GM18858 (cell line): ENCODE measurements around the gene EFNB1.

Source experiments
- ATAC-seq: cut with Tn5 transposase; IDR thresholded peaks from one replicate; pipeline ENCODE4 v1.9.1; 2021; ENCODE audit not compliant: unreplicated experiment

EFNB1 gene

GRCh38 chrX:68827256-68827655 is 1.6 kb upstream of the EFNB1 start:
- ATAC-seq = no peak

GRCh38 chrX:68827848-68828624 is 785 bp upstream of the EFNB1 start:
- ATAC-seq = no peak

- no peak for ATAC-seq
These were observed 979 bp downstream of the EFNB1 start for GRCh38 chrX:68829582-68830418.

- no peak for ATAC-seq
These were observed 1.9 kb downstream of the EFNB1 start for GRCh38 chrX:68830419-68831404.

- ATAC-seq = no peak
These were observed 2.7 kb downstream of the EFNB1 start for GRCh38 chrX:68831405-68832100.

- peak; percentile 49 for ATAC-seq
These were observed 3.2 kb downstream of the EFNB1 start for GRCh38 chrX:68832101-68832416.

GRCh38 chrX:68832516-68833447 is 4.0 kb downstream of the EFNB1 start:
- no peak for ATAC-seq

GRCh38 chrX:68833448-68833805 is 4.6 kb downstream of the EFNB1 start:
- ATAC-seq = no peak

GRCh38 chrX:68833855-68834331 is 5.1 kb downstream of the EFNB1 start:
- no peak for ATAC-seq

GRCh38 chrX:68834371-68835103 is 5.7 kb downstream of the EFNB1 start:
- no peak for ATAC-seq

- ATAC-seq = no peak
These were observed 6.3 kb downstream of the EFNB1 start for GRCh38 chrX:68835104-68835442.

GRCh38 chrX:68835468-68835867 is 6.6 kb downstream of the EFNB1 start:
- ATAC-seq = no peak

- no peak for ATAC-seq
These were observed 8.3 kb downstream of the EFNB1 start for GRCh38 chrX:68837119-68837518.

GRCh38 chrX:68838571-68838910 is 9.7 kb downstream of the EFNB1 start:
- no peak for ATAC-seq

- ATAC-seq = no peak
These were observed 10.9 kb downstream of the EFNB1 start for GRCh38 chrX:68839771-68840170.

GRCh38 chrX:68840256-68840655 is 11.4 kb downstream of the EFNB1 start:
- ATAC-seq = no peak

- no peak for ATAC-seq
These were observed 12.6 kb downstream of the EFNB1 start for GRCh38 chrX:68841251-68842049.

- ATAC-seq = no peak
These were observed 13.5 kb downstream of the EFNB1 start for GRCh38 chrX:68842351-68842750.
